Measurements from ENCODE around the gene RND3.

Gene RND3

GRCh38 chr2:150522269-150522668, 34.8 kb upstream of the RND3 start (continued):
- TF ChIP-seq ZNF433 (tag by site-specific recombination; IDR thresholded peaks at IDR 0.05; ENCODE audit: low read depth): no peak
- no peak for TF ChIP-seq BCL11A (tag by site-specific recombination; IDR thresholded peaks at IDR 0.05; ENCODE audit: low read depth)

GRCh38 chr2:150520887-150521664, 33.6 kb upstream of the RND3 start:
- H3K4me3 ChIP-seq (ENCODE audit: low read depth, low read length): no peak overlapping the region
- ChIA-PET POLR2A (interaction anchor here (0.5 kb wide), 1 partner anchor 115 kb away, joined by 3 read pairs; no protein-coding TSS in a partner anchor), CTCF (interaction anchor here (1.0 kb wide), 1 partner anchor 89 kb away, joined by 4 read pairs; no protein-coding TSS in a partner anchor)
- TF ChIP-seq ZNF416 (tag by site-specific recombination; IDR thresholded peaks at IDR 0.05) (no peak), ZNF175 (tag by site-specific recombination; IDR thresholded peaks at IDR 0.05) (no peak), GLIS2 (tag by site-specific recombination; IDR thresholded peaks at IDR 0.05) (no peak), ZSCAN18 (tag by site-specific recombination; IDR thresholded peaks at IDR 0.05) (no peak), ZNF521 (tag by site-specific recombination; IDR thresholded peaks at IDR 0.05) (no peak), HOXC10 (CRISPR knock-in tag; IDR thresholded peaks at IDR 0.05) (no peak), ZNF311 (tag by site-specific recombination; IDR thresholded peaks at IDR 0.05; ENCODE audit: borderline replicate concordance) (no peak), ATF2 (tag by site-specific recombination; IDR thresholded peaks at IDR 0.05; ENCODE audit: low read depth) (no peak), ZNF19 (tag by site-specific recombination; IDR thresholded peaks at IDR 0.05; ENCODE audit: low read depth) (no peak), GLI2 (tag by site-specific recombination; IDR thresholded peaks at IDR 0.05; ENCODE audit: borderline replicate concordance, low read depth) (no peak), KLF1 (tag by site-specific recombination; IDR thresholded peaks at IDR 0.05) (no peak), OSR2 (tag by site-specific recombination; IDR thresholded peaks at IDR 0.05) (no peak), KLF17 (tag by site-specific recombination; IDR thresholded peaks at IDR 0.05) (no peak), ZNF366 (tag by site-specific recombination; conservative IDR thresholded peaks at IDR 0.05) (no peak), ZNF404 (tag by site-specific recombination; IDR thresholded peaks at IDR 0.05) (no peak)
- no peaks in the 10 kb centered on the region for H3K4me1 ChIP-seq (ENCODE audit: control insufficient read depth, insufficient read depth, low read length)
- no peaks in the 10 kb centered on the region for H3K9me3 ChIP-seq (ENCODE audit: control insufficient read depth, insufficient read depth, low read depth, low read length)
- no peaks in the 10 kb centered on the region for H3K36me3 ChIP-seq (ENCODE audit: control insufficient read depth in 2 of 2, insufficient read depth in 1 of 2, low read length in 2 of 2)
- H3K27ac ChIP-seq (ENCODE audit: extremely low read depth, low read depth, low read length): no peak overlapping the region

GRCh38 chr2:150520033-150520432, 32.6 kb upstream of the RND3 start:
- H3K9me3 ChIP-seq (ENCODE audit: control insufficient read depth, insufficient read depth, low read depth, low read length): no peaks in the 10 kb centered on the region
- no peak overlapping the region for H3K4me3 ChIP-seq (ENCODE audit: low read depth, low read length)
- TF ChIP-seq GFI1B (tag by site-specific recombination; IDR thresholded peaks at IDR 0.05) (no peak), ZNF341 (tag by site-specific recombination; IDR thresholded peaks at IDR 0.05; ENCODE audit: low read depth) (no peak), ZNF513 (tag by site-specific recombination; IDR thresholded peaks at IDR 0.05) (no peak), ZNF148 (tag by site-specific recombination; IDR thresholded peaks at IDR 0.05; ENCODE audit: borderline replicate concordance) (no peak)
- H3K4me1 ChIP-seq (ENCODE audit: control insufficient read depth, insufficient read depth, low read length): no peaks in the 10 kb centered on the region
- H3K27ac ChIP-seq (ENCODE audit: extremely low read depth, low read depth, low read length): no peak overlapping the region
- POLR2A ChIA-PET: no interaction called here
- CTCF ChIA-PET: interaction anchor here (0.7 kb wide), 1 partner anchor 888 kb away, joined by 3 read pairs; no protein-coding TSS in a partner anchor
- H3K36me3 ChIP-seq (ENCODE audit: control insufficient read depth in 2 of 2, insufficient read depth in 1 of 2, low read length in 2 of 2): no peaks in the 10 kb centered on the region
